GM19238 (cell line): Measurements from ENCODE around the gene ASTN2.

ENCODE experiments used
- DNase-seq: peaks from one replicate; pipeline ENCODE4 v3.0.0; 2011; ENCODE audit warnings: low spot score; ENCODE audit not compliant: insufficient read length

Gene ASTN2, protein sequence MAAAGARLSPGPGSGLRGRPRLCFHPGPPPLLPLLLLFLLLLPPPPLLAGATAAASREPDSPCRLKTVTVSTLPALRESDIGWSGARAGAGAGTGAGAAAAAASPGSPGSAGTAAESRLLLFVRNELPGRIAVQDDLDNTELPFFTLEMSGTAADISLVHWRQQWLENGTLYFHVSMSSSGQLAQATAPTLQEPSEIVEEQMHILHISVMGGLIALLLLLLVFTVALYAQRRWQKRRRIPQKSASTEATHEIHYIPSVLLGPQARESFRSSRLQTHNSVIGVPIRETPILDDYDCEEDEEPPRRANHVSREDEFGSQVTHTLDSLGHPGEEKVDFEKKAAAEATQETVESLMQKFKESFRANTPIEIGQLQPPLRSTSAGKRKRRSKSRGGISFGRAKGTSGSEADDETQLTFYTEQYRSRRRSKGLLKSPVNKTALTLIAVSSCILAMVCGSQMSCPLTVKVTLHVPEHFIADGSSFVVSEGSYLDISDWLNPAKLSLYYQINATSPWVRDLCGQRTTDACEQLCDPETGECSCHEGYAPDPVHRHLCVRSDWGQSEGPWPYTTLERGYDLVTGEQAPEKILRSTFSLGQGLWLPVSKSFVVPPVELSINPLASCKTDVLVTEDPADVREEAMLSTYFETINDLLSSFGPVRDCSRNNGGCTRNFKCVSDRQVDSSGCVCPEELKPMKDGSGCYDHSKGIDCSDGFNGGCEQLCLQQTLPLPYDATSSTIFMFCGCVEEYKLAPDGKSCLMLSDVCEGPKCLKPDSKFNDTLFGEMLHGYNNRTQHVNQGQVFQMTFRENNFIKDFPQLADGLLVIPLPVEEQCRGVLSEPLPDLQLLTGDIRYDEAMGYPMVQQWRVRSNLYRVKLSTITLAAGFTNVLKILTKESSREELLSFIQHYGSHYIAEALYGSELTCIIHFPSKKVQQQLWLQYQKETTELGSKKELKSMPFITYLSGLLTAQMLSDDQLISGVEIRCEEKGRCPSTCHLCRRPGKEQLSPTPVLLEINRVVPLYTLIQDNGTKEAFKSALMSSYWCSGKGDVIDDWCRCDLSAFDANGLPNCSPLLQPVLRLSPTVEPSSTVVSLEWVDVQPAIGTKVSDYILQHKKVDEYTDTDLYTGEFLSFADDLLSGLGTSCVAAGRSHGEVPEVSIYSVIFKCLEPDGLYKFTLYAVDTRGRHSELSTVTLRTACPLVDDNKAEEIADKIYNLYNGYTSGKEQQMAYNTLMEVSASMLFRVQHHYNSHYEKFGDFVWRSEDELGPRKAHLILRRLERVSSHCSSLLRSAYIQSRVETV (N-terminal part only)

DNA sequence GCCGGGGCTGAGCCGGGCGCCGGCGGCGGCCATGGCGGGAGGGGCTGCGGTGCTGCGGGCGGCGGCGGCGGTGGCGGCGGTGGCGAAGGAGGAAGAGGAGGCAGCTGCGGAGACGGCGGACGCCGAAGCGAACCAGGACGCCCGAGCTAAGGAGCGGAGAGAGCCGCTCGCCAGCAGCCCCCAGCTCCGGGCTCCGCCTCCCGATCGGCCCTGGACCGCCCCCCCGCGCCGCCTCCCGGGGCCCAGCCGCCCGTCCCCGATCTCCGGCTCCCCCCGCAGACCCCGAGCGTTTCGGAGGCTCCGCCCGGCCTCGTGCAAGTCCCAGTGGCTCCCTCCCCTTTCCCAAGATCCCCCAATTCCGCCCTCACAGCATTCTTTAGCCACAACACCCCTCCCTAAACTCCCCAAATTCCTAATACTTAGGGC lies at the start of gene ASTN2:
ASTN2 (minus strand) TSS at position 152 of the 426 bp plus-strand sequence; CDS start at position 33, 119 bp downstream.
- no peak for DNase-seq

GRCh38 chr9:117462861-117463260 lies 48.0 kb upstream of the ASTN2 start:
- no peak for DNase-seq

GRCh38 chr9:117461386-117461785 lies 46.5 kb upstream of the ASTN2 start:
- no peak for DNase-seq

- no peak for DNase-seq
Measured at GRCh38 chr9:117460743-117461142, 45.9 kb upstream of the ASTN2 start.

DNA sequence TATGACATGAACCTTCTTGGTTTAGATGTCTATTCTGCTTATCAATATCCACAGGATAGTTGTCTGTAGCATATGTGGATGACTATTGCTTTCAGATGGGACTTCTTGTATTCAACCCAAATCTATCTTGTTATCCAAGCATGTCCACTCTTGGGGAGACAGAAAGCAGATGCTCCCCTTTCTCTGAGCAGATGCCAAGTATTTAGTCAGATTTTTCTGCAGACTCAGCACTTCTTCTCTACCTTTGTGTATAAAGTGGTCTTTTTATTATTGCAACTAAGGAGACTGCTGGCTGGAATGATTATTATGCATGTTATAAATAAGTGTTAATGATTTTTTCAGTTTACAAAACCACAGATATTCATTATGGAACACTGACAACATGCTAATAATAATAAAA lies 45.1 kb upstream of the ASTN2 start:
- no peak for DNase-seq

- DNase-seq, result no peak
Measured at GRCh38 chr9:117458066-117458465, 43.2 kb upstream of the ASTN2 start.

- DNase-seq, result no peak
Measured at GRCh38 chr9:117454711-117455110, 39.9 kb upstream of the ASTN2 start.

GRCh38 chr9:117453737-117454136 lies 38.9 kb upstream of the ASTN2 start:
- DNase-seq, result no peak

GRCh38 chr9:117451311-117451710 lies 36.5 kb upstream of the ASTN2 start:
- DNase-seq, result no peak

DNA sequence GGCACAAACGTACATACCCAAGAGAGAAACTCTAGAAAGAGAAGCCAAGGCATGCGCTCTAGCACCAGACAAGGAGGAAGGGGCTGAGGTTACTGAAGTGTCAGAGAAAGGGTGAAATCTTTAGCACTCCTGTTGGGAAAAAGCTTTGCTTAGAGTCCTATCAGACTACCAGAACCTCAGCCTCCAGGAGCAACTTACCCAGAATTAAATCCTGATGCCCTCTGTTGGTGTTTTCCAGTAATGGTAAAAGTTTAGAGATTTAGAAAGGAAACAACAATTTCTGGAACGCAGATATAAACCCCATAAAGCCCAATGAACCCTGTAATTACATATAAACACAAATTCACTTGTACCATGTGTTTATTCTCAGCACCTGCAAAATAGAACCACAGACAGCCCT lies 33.2 kb upstream of the ASTN2 start:
- no peak for DNase-seq

- no peak for DNase-seq
Measured at GRCh38 chr9:117445631-117446030, 30.8 kb upstream of the ASTN2 start.

GRCh38 chr9:117444501-117444900 lies 29.6 kb upstream of the ASTN2 start:
- no peak for DNase-seq

- DNase-seq, result no peak
Measured at GRCh38 chr9:117437283-117437682, 22.4 kb upstream of the ASTN2 start.

DNA sequence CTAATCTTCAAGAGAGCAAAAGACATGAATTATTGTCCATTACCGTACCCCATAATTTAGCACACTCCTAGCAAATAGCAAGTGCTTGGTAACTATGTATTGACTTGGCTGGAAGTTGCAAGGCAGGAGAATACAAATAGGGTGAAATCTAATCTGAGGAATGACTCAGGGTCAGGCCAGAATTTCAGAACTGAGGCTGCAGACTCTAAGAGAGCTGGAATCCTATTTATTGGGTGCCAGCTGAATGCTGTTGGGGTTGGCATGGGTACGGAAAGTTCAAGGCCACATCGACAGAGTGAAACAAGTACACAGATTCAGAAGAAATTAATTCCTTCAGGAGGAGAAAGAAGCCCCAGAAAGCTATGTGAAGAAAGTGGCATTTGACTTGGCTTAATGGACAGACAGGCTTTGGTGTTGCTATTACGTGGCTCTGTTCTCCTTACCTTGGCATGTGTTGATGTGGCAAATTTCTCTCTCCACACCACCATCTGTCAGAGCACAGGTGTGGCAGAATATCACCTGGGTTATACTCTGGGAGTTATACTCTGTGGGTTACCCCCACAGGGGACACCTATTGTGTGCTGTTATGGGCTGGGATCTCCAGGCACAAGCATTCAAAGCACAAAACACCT lies 20.9 kb upstream of the ASTN2 start:
- no peak for DNase-seq

DNA sequence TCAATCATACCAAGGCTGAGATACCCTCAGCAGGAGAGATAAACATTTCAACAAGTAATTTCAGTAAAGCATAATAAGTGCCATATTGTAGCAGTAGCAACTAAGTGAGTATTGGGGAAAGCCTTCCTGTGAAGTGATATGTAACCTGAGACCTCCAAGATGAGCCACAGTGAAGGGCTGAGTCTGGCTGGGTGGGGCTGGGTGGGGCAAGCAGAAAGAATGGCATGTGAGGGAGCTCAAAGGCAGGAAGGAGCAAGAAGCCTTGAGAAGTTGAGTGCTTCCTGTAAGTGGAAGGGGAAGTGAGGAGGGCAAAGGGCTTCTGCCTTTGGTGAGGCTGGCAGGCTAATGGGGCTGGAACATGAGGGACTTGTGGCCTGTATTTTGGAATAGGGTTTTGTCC lies 19.7 kb upstream of the ASTN2 start:
- no peak for DNase-seq

GRCh38 chr9:117430813-117431212 lies 16.0 kb upstream of the ASTN2 start:
- no peak for DNase-seq

GRCh38 chr9:117427357-117427913 lies 12.6 kb upstream of the ASTN2 start:
- DNase-seq, result no peak

DNA sequence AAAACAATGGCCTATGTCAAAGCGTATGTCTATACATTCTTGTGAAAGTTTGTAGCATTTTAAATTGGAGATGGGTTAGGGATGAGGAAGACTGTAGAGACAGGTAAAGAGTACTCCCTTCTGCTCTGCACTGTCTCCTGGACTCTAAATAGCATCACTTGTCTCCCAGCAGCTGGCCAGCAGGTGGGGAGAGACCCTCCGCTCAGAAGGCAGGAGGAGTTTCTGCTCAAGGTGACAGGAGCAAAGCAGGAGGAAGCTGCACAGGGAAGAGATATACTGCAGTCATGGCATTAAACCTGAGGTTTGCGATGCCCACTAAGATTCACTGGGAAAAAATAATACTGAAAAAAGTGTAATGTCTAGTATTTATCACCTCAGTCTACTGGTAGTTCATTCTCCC lies 10.7 kb upstream of the ASTN2 start:
- DNase-seq, result no peak

- no peak for DNase-seq
Measured at GRCh38 chr9:117424291-117424690, 9.4 kb upstream of the ASTN2 start.

DNA sequence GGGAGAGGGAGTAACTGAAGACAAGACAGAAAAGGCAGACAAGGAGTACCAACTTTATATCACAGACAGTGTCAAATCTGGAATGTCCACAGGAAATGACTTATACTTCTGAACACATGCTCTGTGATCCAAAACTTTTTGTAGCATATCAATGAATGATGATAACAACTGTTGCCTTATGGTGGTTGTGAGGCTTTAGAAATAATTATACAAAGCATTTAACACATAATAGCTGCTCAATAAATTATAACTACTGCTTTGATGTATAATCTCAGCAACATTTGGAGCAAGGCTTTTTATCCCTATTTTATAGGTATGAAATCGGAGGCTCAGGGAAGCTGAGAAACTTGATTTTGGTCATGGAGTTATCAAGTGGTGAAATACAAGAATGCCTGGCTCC lies 3.3 kb upstream of the ASTN2 start:
- no peak for DNase-seq

DNA sequence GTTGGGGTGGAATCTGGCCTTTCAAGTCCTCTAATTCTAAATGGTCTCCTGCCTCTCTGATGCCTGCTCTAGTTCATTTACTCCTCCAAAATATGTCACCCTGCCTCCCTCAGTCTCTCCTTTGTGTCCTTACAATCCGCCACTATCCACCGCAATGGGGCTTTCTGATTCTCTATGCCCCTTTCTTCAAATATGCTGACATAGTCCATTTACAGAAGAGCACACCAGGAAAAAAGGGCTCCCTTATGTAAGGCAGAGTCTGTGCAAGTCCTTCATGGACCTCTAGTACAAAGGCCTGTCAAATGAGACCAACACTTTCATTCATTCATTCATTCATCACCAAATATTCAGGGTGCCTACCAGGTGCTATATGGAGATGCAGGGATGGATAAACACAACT lies 2.0 kb upstream of the ASTN2 start:
- no peak for DNase-seq
